GM19467 (cell line): ENCODE data around the gene MAPK4.

Experiments used
- ATAC-seq: cut with Tn5 transposase; IDR thresholded peaks from one replicate; pipeline ENCODE4 v1.9.1; 2021; ENCODE audit warnings: mild to moderate bottlenecking, moderate library complexity; ENCODE audit not compliant: unreplicated experiment

MAPK4 gene

GRCh38 chr18:50622865-50623393, 63.0 kb downstream of the MAPK4 start:
- ATAC-seq: no peak

GRCh38 chr18:50623694-50624352, 63.9 kb downstream of the MAPK4 start:
- no peak for ATAC-seq

GRCh38 chr18:50624981-50625380, 65.1 kb downstream of the MAPK4 start:
- ATAC-seq: no peak

GRCh38 chr18:50626317-50626716, 66.4 kb downstream of the MAPK4 start:
- no peak for ATAC-seq

GRCh38 chr18:50627594-50628532, 68.0 kb downstream of the MAPK4 start:
- ATAC-seq: no peak

- no peak for ATAC-seq
Observed at GRCh38 chr18:50628533-50628905, 68.6 kb downstream of the MAPK4 start.

- ATAC-seq: no peak
Observed at GRCh38 chr18:50629148-50629631, 69.3 kb downstream of the MAPK4 start.

GRCh38 chr18:50630895-50631294, 71.0 kb downstream of the MAPK4 start:
- no peak for ATAC-seq

- no peak for ATAC-seq
Observed at GRCh38 chr18:50632895-50633515, 73.1 kb downstream of the MAPK4 start.

- ATAC-seq: no peak
Observed at GRCh38 chr18:50633992-50634391, 74.1 kb downstream of the MAPK4 start.

- ATAC-seq: no peak
Observed at GRCh38 chr18:50636366-50637057, 76.6 kb downstream of the MAPK4 start.

GRCh38 chr18:50638016-50638883, 78.4 kb downstream of the MAPK4 start:
- no peak for ATAC-seq

GRCh38 chr18:50638884-50639420, 79.1 kb downstream of the MAPK4 start:
- no peak for ATAC-seq

GRCh38 chr18:50639711-50640110, 79.8 kb downstream of the MAPK4 start:
- no peak for ATAC-seq

- no peak for ATAC-seq
Observed at GRCh38 chr18:50642439-50642838, 82.6 kb downstream of the MAPK4 start.

- ATAC-seq: no peak
Observed at GRCh38 chr18:50644146-50644545, 84.3 kb downstream of the MAPK4 start.

GRCh38 chr18:50644807-50645206, 84.9 kb downstream of the MAPK4 start:
- ATAC-seq: no peak

GRCh38 chr18:50647237-50647636, 87.3 kb downstream of the MAPK4 start:
- no peak for ATAC-seq

GRCh38 chr18:50647792-50648191, 87.9 kb downstream of the MAPK4 start:
- ATAC-seq: no peak

- no peak for ATAC-seq
Observed at GRCh38 chr18:50649821-50650220, 89.9 kb downstream of the MAPK4 start.
